ENCODE measurements around the gene RBM46.

- TF ChIP-seq CTCF (IDR thresholded peaks at IDR 0.05 in 2 of 3, conservative IDR thresholded peaks at IDR 0.05 in 1 of 3; ENCODE audit: control insufficient read depth in 2 of 3, extremely low read depth in 1 of 3, insufficient read depth in 1 of 3, low read depth in 3 of 3, low read length in 3 of 3) = no peak
- TF ChIP-seq FOXK2 (IDR thresholded peaks at IDR 0.05) = no peak
- no peak for TF ChIP-seq POLR2AphosphoS2 (IDR thresholded peaks at IDR 0.05; ENCODE audit: low read depth, low read length)
- no peak for TF ChIP-seq JUND (IDR thresholded peaks at IDR 0.05; ENCODE audit: low read depth, low read length)
- TF ChIP-seq POLR2A (IDR thresholded peaks at IDR 0.05; ENCODE audit: low read depth, low read length) = no peak
- no peak for TF ChIP-seq E2F8 (IDR thresholded peaks at IDR 0.05; ENCODE audit: low read depth, partially characterized antibody)
- TF ChIP-seq NR2C1 (IDR thresholded peaks at IDR 0.05) = no peak
Measured at GRCh38 chr4:154781983-154782293, 866 bp downstream of the RBM46 start.
